Spleen (tissue), 7 donors: Measurements from ENCODE around the gene ABCB1.

ENCODE experiments used
- CTCF ChIP-seq, 11 experiments: fragments of 200-600 bp in 7 of 11; fragments of 450-650 bp in 4 of 11; sonication (generic) in 4 of 11; IDR thresholded peaks in 8 of 11; conservative IDR thresholded peaks in 3 of 11; 1 replicate in 7 of 11; 2 replicates in 4 of 11; pipeline versions ENCODE4 v1.4.0 to v1.8.0; 2016 to 2021; ENCODE audit warnings: antibody characterized with exemption in 11 of 11, inconsistent platforms in 4 of 11, mild to moderate bottlenecking in 1 of 11
- POLR2A ChIP-seq, 3 donors: fragments of 450-650 bp; IDR thresholded peaks; one replicate each; pipeline ENCODE4 v1.5.1; 2017; ENCODE audit warnings: antibody characterized with exemption in 3 of 3, mild to moderate bottlenecking in 1 of 3
- POLR2AphosphoS5 ChIP-seq, 3 donors: sonication (generic); formaldehyde crosslinking; IDR thresholded peaks; one replicate each; pipeline ENCODE4 v1.5.1; 2017; ENCODE audit warnings: antibody characterized with exemption in 3 of 3
- donor health status: DM: no; HTN: no; CAD: no; lungs with moderate emphysema.
- donor health status: DM: no; HTN: no; CAD: no.
- donor health status: DM: no; HTN: no; CAD: no.

DNA sequence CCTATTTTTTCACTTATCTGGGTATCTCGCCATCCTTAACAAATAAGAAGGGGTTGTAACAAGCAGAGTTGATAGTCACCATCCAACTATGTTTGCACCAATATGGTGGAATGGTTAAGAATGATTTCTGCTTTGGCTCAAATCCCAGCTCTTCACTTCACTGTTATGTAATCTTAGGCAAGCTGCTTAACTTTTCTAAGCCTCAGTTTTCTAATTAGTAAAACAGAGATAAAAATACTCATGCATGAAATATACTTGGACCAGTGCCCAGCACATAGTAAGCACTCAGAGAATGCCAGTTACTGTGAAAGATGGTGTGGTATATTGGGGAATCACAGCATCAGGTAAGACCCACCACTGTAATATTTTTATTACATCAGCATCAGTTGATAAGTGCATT is 33.6 kb downstream of the ABCB1 start:
- TF ChIP-seq CTCF (IDR thresholded peaks at IDR 0.05 in 8 of 11, conservative IDR thresholded peaks at IDR 0.05 in 3 of 11) (no peak), POLR2A (IDR thresholded peaks at IDR 0.05) (no peak), POLR2AphosphoS5 (IDR thresholded peaks at IDR 0.05) (no peak)
